HCT116 (cell line): ENCODE measurements around the gene TSC2. TPM values are rescaled to one million over a fixed set of nuclear protein-coding genes. Genes with fewer than 3 reads are reported as not detected.

Experiments used
- ATAC-seq: fragments of 200-7000 bp; cut with Tn5 transposase; 2 replicates; pipeline ENCODE4 v1.9.1; 2020; ENCODE audit warnings: mild to moderate bottlenecking, moderate library complexity
- BruUV-seq: library from RNA; stranded (reverse); fragments of 400-500 nt; replicated peaks from 2 replicates; lab custom pipeline; 2021; lab: Mats Ljungman, UMichigan
- CTCF ChIA-PET: fragments of 300-600 bp; sonication (Branson Sonifier 250); formaldehyde crosslinking; loops from one replicate; lab custom pipeline; 2021; ENCODE audit warnings: antibody characterized with exemption; lab: Charles Lee
- POLR2A ChIA-PET: fragments of 300-600, 350-600 bp; sonication (Branson Sonifier 250); formaldehyde crosslinking; loops from one replicate; lab custom pipeline; 2021; ENCODE audit warnings: antibody characterized with exemption; lab: Charles Lee
- RAD21 ChIA-PET, 2 experiments: fragments of 300-600 bp; sonication (Branson Sonifier 250); formaldehyde crosslinking; loops; one replicate each; lab custom pipeline; 2023; ENCODE audit warnings: low total read pairs in 2 of 2; ENCODE audit not compliant: uncharacterized antibody in 2 of 2, unreplicated experiment in 2 of 2, low non-redundant PET in 1 of 2; lab: Charles Lee
- DNase-seq: peaks from one replicate; pipeline ENCODE4 v3.0.0-alpha.2; 2010; ENCODE audit warnings: low read depth, low spot score
- H2AFZ ChIP-seq: fragments of 200-600 bp; shearing (Covaris generic), sonication (generic); 2 replicates; pipeline ENCODE4 v1.6.1; 2017; ENCODE audit warnings: low read depth, mixed run types, mixed read lengths, antibody characterized with exemption, low read length; ENCODE audit not compliant: poor library complexity, severe bottlenecking
- H3K27ac ChIP-seq: 2 replicates; pipeline ENCODE4 v1.5.1; 2012; ENCODE audit warnings: low read depth, low read length
- H3K27me3 ChIP-seq: fragments of 200-600 bp; sonication (generic); 2 replicates; pipeline ENCODE4 v1.6.1; 2016; ENCODE audit warnings: mixed run types, low read length, mixed read lengths; ENCODE audit not compliant: insufficient read depth
- H3K36me3 ChIP-seq, 2 experiments: fragments of 200-500 bp in 1 of 2; fragments of 200-600 bp in 1 of 2; sonication (Bioruptor generic) in 1 of 2; sonication (generic) in 1 of 2; 2 replicates each; pipeline versions ENCODE4 v1.5.1 to v1.6.1; 2014 to 2016; ENCODE audit warnings: low read length in 2 of 2, inconsistent platforms in 1 of 2, mixed read lengths in 1 of 2, mixed run types in 1 of 2; ENCODE audit not compliant: insufficient read depth in 2 of 2, control insufficient read depth in 1 of 2
- H3K4me1 ChIP-seq, 2 experiments: fragments of 200-600 bp in 1 of 2; sonication (generic) in 1 of 2; 2 replicates each; pipeline versions ENCODE4 v1.5.1 to v1.6.1; 2012 to 2017; ENCODE audit warnings: low read length in 2 of 2, inconsistent platforms in 1 of 2, mild to moderate bottlenecking in 1 of 2, mixed read lengths in 1 of 2, mixed run types in 1 of 2, moderate library complexity in 1 of 2; ENCODE audit not compliant: insufficient read depth in 2 of 2, control insufficient read depth in 1 of 2
- H3K4me2 ChIP-seq: fragments of 200-600 bp; sonication (generic); 2 replicates; pipeline ENCODE4 v1.6.1; 2017; ENCODE audit warnings: mixed run types, low read length, mixed read lengths
- H3K4me3 ChIP-seq, 2 experiments: fragments of 200-600 bp in 1 of 2; sonication (generic) in 1 of 2; replicated peaks in 1 of 2; 2 replicates each; pipeline ENCODE4 v1.5.1; 2011 to 2016; ENCODE audit warnings: low read length in 2 of 2, control low read depth in 1 of 2, low read depth in 1 of 2, mild to moderate bottlenecking in 1 of 2, mixed read lengths in 1 of 2, mixed run types in 1 of 2
- H3K79me2 ChIP-seq: fragments of 200-600 bp; sonication (generic); 2 replicates; pipeline ENCODE4 v1.6.1; 2017; ENCODE audit warnings: mild to moderate bottlenecking, mixed run types, low read length, moderate library complexity, mixed read lengths; ENCODE audit not compliant: insufficient read depth
- H3K9ac ChIP-seq: fragments of 200-600 bp; sonication (generic); 2 replicates; pipeline ENCODE4 v1.6.1; 2016; ENCODE audit warnings: low read length, mixed read lengths
- H3K9me2 ChIP-seq: fragments of 200-600 bp; sonication (generic), shearing (Covaris generic); 2 replicates; pipeline ENCODE4 v1.6.1; 2017; ENCODE audit warnings: mixed run types, mild to moderate bottlenecking, moderate library complexity; ENCODE audit not compliant: insufficient read depth
- H3K9me3 ChIP-seq, 2 experiments: fragments of 200-500 bp in 1 of 2; fragments of 200-600 bp in 1 of 2; sonication (Bioruptor generic) in 1 of 2; sonication (generic) in 1 of 2; 2 replicates each; pipeline ENCODE4 v1.6.1; 2014 to 2017; ENCODE audit warnings: low read length in 2 of 2, mixed read lengths in 2 of 2, inconsistent platforms in 1 of 2, low read depth in 1 of 2, mild to moderate bottlenecking in 1 of 2, mixed run types in 1 of 2, moderate library complexity in 1 of 2; ENCODE audit not compliant: control insufficient read depth in 1 of 2, insufficient read depth in 1 of 2
- H4K20me1 ChIP-seq: fragments of 200-600 bp; sonication (generic), shearing (Covaris generic); 2 replicates; pipeline ENCODE4 v1.6.1; 2017; ENCODE audit warnings: mixed run types, mild to moderate bottlenecking, moderate library complexity; ENCODE audit not compliant: insufficient read depth
- CEBPB ChIP-seq: IDR thresholded peaks from 2 replicates; pipeline ENCODE4 v1.6.1; 2012; ENCODE audit warnings: low read depth
- CTCF ChIP-seq, 3 experiments: fragments of 200-600 bp in 1 of 3; sonication (generic) in 1 of 3; IDR thresholded peaks in 2 of 3; conservative IDR thresholded peaks in 1 of 3; 2 replicates each; pipeline ENCODE4 v1.5.1; 2012 to 2017; ENCODE audit warnings: low read depth in 2 of 3, low read length in 2 of 3, antibody characterized with exemption in 1 of 3, borderline replicate concordance in 1 of 3, control low read depth in 1 of 3, mild to moderate bottlenecking in 1 of 3, mixed read lengths in 1 of 3, mixed run types in 1 of 3, moderate library complexity in 1 of 3; ENCODE audit not compliant: insufficient read depth in 1 of 3
- EGR1 ChIP-seq: IDR thresholded peaks from 2 replicates; pipeline ENCODE4 v1.6.1; 2012; ENCODE audit warnings: low read depth
- ELF1 ChIP-seq: IDR thresholded peaks from 2 replicates; pipeline ENCODE4 v1.6.1; 2012; ENCODE audit warnings: low read depth, borderline replicate concordance
- EZH2phosphoT487 ChIP-seq: fragments of 200-600 bp; IDR thresholded peaks from 2 replicates; pipeline ENCODE4 v1.6.1; 2018; ENCODE audit warnings: antibody characterized with exemption, borderline replicate concordance
- FOSL1 ChIP-seq: IDR thresholded peaks from 2 replicates; pipeline ENCODE4 v1.6.1; 2012; ENCODE audit warnings: low read depth
- MAX ChIP-seq: IDR thresholded peaks from 2 replicates; pipeline ENCODE4 v1.6.1; 2012
- POLR2AphosphoS5 ChIP-seq: IDR thresholded peaks from 2 replicates; pipeline ENCODE4 v1.6.1; 2011; ENCODE audit warnings: mild to moderate bottlenecking, low read depth, low read length, moderate library complexity
- REST ChIP-seq: IDR thresholded peaks from 2 replicates; pipeline ENCODE4 v1.6.1; 2012; ENCODE audit warnings: low read depth
- SRF ChIP-seq: IDR thresholded peaks from 2 replicates; pipeline ENCODE4 v1.6.1; 2012; ENCODE audit warnings: low read depth
- TCF7L2 ChIP-seq: IDR thresholded peaks from 2 replicates; pipeline ENCODE4 v1.7.0; 2011; ENCODE audit warnings: borderline replicate concordance, inconsistent platforms; ENCODE audit not compliant: insufficient read depth, insufficient read length; ENCODE audit errors: extremely low read depth
- YY1 ChIP-seq: IDR thresholded peaks from 2 replicates; pipeline ENCODE4 v1.6.1; 2011; ENCODE audit warnings: low read length, low read depth, moderate library complexity, mild to moderate bottlenecking; ENCODE audit not compliant: insufficient replicate concordance; ENCODE audit errors: extremely low read depth
- ZNF274 ChIP-seq: fragments of 200-500 bp; sonication (Bioruptor generic); IDR thresholded peaks from 2 replicates; pipeline ENCODE4 v1.6.1; 2014; ENCODE audit warnings: mild to moderate bottlenecking, low read depth, low read length, inconsistent platforms
- intact Hi-C: fragments of 100-400 bp; cut with micrococcal nuclease; formaldehyde crosslinking; loops from 2 replicates; pipeline ENCODE4 v1.10.0; 2022
- total RNA-seq: library from RNA; stranded (reverse); gene quantifications from one replicate; pipeline ENCODE4 v1.2.1, GENCODE V29; 2021; ENCODE audit not compliant: unreplicated experiment

TSC2 gene
- total RNA-seq, 1 experiment from 2014 or later, result 74.1 TPM

- TF ChIP-seq EGR1 (no peak), CEBPB (no peak), POLR2AphosphoS5 (no peak), FOSL1 (no peak), ZNF274 (no peak)
- TF ChIP-seq, all 23 proteins: peak for 0
Observed at GRCh38 chr16:2095315-2095853, 47.6 kb downstream of the TSC2 start (continued).

GRCh38 chr16:2095918-2096582 is 48.3 kb downstream of the TSC2 start:
- Histone ChIP-seq H2AFZ (no peak overlapping the region), H3K4me3 (no peak overlapping the region), H3K79me2 (no peaks in the 10 kb centered on the region), H4K20me1 (no peaks in the 10 kb centered on the region), H3K9me3 (no peaks in the 10 kb centered on the region), H3K9me2 (no peaks in the 10 kb centered on the region), H3K4me1 (peaks cover 5 to 18% of the 10 kb centered on the region in 2 experiments), H3K9ac (no peak overlapping the region), H3K36me3 (peaks cover 6 to 10% of the 10 kb centered on the region in 2 experiments; a peak in 3 of 4 replicates), H3K4me2 (no peak overlapping the region), H3K27ac (no peak overlapping the region), H3K27me3 (no peaks in the 10 kb centered on the region)
- BruUV-seq, result no TSS peak
- POLR2A ChIA-PET, result no interaction called here
- RAD21 ChIA-PET, result no interaction called here
- DNase-seq (no peak), ATAC-seq (no peak)
- intact Hi-C loops, result no loop called here
- CTCF ChIA-PET, result no interaction called here
- TF ChIP-seq ELF1 (no peak), SRF (no peak), TCF7L2 (no peak), REST (no peak), MAX (no peak), YY1 (no peak), CTCF (IDR thresholded peaks at IDR 0.05 in 2 of 3, conservative IDR thresholded peaks at IDR 0.05 in 1 of 3; ENCODE audit: borderline replicate concordance in 1 of 3, insufficient read depth in 1 of 3, low read depth in 2 of 3, low read length in 2 of 3) (no peak), EZH2phosphoT487 (no peak), FOSL1 (no peak), EGR1 (no peak)
